CD4-positive, alpha-beta T cell (primary cell): ENCODE data around the gene CERK. TPM values are rescaled to one million over a fixed set of nuclear protein-coding genes. Genes with fewer than 3 reads are reported as not detected.

ENCODE experiments used
- ATAC-seq: fragments of 200-7000 bp; cut with Tn5 transposase; one replicate; pipeline ENCODE4 v1.10.0; 2022; ENCODE audit warnings: mild to moderate bottlenecking; ENCODE audit not compliant: poor library complexity
- CTCF ChIA-PET: fragments of 350-600 bp; sonication (Branson Sonifier 250); formaldehyde crosslinking; loops from one replicate; lab custom pipeline; 2021; ENCODE audit warnings: antibody characterized with exemption, inconsistent platforms; lab: Charles Lee
- POLR2A ChIA-PET: fragments of 350-600 bp; sonication (Branson Sonifier 250); formaldehyde crosslinking; loops from one replicate; lab custom pipeline; 2021; ENCODE audit warnings: antibody characterized with exemption, inconsistent platforms; lab: Charles Lee
- DNase-seq, 14 experiments: peaks; one replicate each; pipeline ENCODE4 v3.0.0-alpha.2; 2013 to 2020; ENCODE audit warnings: mixed read lengths in 2 of 14
- H3K27ac ChIP-seq, 2 donors: one replicate each; pipeline versions ENCODE4 v1.5.1 to v1.7.0; 2013; ENCODE audit warnings: low read length in 2 of 2, low read depth in 1 of 2, mild to moderate bottlenecking in 1 of 2
- H3K27me3 ChIP-seq, 2 experiments: 1 replicate in 1 of 2; 2 replicates in 1 of 2; pipeline versions ENCODE4 v1.6.1 to v1.7.0; 2013; ENCODE audit warnings: low read length in 2 of 2, control low read depth in 1 of 2, mild to moderate bottlenecking in 1 of 2, moderate library complexity in 1 of 2; ENCODE audit not compliant: insufficient read depth in 2 of 2, control insufficient read depth in 1 of 2
- H3K36me3 ChIP-seq: one replicate; pipeline ENCODE4 v1.6.1; 2013; ENCODE audit warnings: low read length, control low read depth; ENCODE audit not compliant: insufficient read depth
- H3K4me1 ChIP-seq: one replicate; pipeline ENCODE4 v1.6.1; 2013; ENCODE audit warnings: low read length, control low read depth; ENCODE audit not compliant: insufficient read depth
- H3K4me3 ChIP-seq: one replicate; pipeline ENCODE4 v1.5.1; 2013; ENCODE audit warnings: mild to moderate bottlenecking, low read length, moderate library complexity
- H3K9me3 ChIP-seq, 2 experiments: 1 replicate in 1 of 2; 2 replicates in 1 of 2; pipeline versions ENCODE4 v1.6.1 to v1.7.0; 2013; ENCODE audit warnings: low read length in 2 of 2, mild to moderate bottlenecking in 2 of 2, control low read depth in 1 of 2, moderate library complexity in 1 of 2; ENCODE audit not compliant: control insufficient read depth in 1 of 2, insufficient read depth in 1 of 2
- H3K27ac Mint-ChIP-seq: one replicate; pipeline ENCODE4 v1.8.0; 2020; ENCODE audit warnings: mixed read lengths
- H3K27me3 Mint-ChIP-seq: one replicate; pipeline ENCODE4 v1.8.0; 2021; ENCODE audit warnings: mixed read lengths
- H3K36me3 Mint-ChIP-seq: one replicate; pipeline ENCODE4 v1.8.0; 2021; ENCODE audit warnings: low read depth, mixed read lengths
- H3K4me1 Mint-ChIP-seq: one replicate; pipeline ENCODE4 v1.8.0; 2021; ENCODE audit warnings: low read depth, mixed read lengths
- H3K4me3 Mint-ChIP-seq: one replicate; pipeline ENCODE4 v1.8.0; 2020; ENCODE audit warnings: mild to moderate bottlenecking, mixed read lengths
- H3K9me3 Mint-ChIP-seq: one replicate; pipeline ENCODE4 v1.8.0; 2020; ENCODE audit warnings: mixed read lengths
- intact Hi-C, 2 experiments: fragments of 100-400 bp; cut with DNase I in 1 of 2; cut with micrococcal nuclease in 1 of 2; formaldehyde crosslinking; loops; one replicate each; pipeline versions ENCODE4 v1.15.1 to v1.9.0; 2023 to 2025; cut with DNase I, micrococcal nuclease
- total RNA-seq, 174 experiments: library from RNA in 2 of 174; stranded (reverse) in 2 of 174; gene quantifications; one replicate each; pipeline ENCODE4 v1.2.3 and lab custom pipeline; 2021 to 2026
- TF ChIP-seq, protein P1 (sequence below): fragments of 200-600 bp; IDR thresholded peaks from one replicate; pipeline ENCODE4 v1.8.0; 2022; ENCODE audit warnings: antibody characterized with exemption, mild to moderate bottlenecking

The CERK gene
- total RNA-seq, 2 experiments from 2014 or later, result 84.6 to 88.5 TPM

GRCh38 chr22:46741974-46742519 lies 4.0 kb upstream of the CERK start:
- ChIA-PET CTCF (interaction anchor here (0.5 to 4.6 kb wide), 3 partner anchors 17 to 62 kb away, joined by 3 to 58 read pairs (median 4); no protein-coding TSS in a partner anchor), POLR2A (interaction anchor here (2.2 kb wide), 1 partner anchor 20 kb away, joined by 9 read pairs; the partner anchor contains the start of gene TBC1D22A)
- Mint-ChIP-seq H3K27me3 (no peaks in the 10 kb centered on the region), H3K36me3 (peaks cover 10% of the 10 kb centered on the region), H3K27ac (peak overlapping the region; percentile 99), H3K9me3 (no peaks in the 10 kb centered on the region), H3K4me3 (no peak overlapping the region), H3K4me1 (peaks cover 24% of the 10 kb centered on the region)
- Histone ChIP-seq H3K4me1 (peaks cover 17% of the 10 kb centered on the region), H3K9me3 (peaks cover 0 to 7% of the 10 kb centered on the region in 2 experiments), H3K36me3 (no peaks in the 10 kb centered on the region), H3K27ac (no peak overlapping the region), H3K4me3 (no peak overlapping the region), H3K27me3 (no peaks in the 10 kb centered on the region)
- no peak for ATAC-seq
- no peak for DNase-seq
- intact Hi-C loops, result no loop called here
- TF ChIP-seq, protein P1, sequence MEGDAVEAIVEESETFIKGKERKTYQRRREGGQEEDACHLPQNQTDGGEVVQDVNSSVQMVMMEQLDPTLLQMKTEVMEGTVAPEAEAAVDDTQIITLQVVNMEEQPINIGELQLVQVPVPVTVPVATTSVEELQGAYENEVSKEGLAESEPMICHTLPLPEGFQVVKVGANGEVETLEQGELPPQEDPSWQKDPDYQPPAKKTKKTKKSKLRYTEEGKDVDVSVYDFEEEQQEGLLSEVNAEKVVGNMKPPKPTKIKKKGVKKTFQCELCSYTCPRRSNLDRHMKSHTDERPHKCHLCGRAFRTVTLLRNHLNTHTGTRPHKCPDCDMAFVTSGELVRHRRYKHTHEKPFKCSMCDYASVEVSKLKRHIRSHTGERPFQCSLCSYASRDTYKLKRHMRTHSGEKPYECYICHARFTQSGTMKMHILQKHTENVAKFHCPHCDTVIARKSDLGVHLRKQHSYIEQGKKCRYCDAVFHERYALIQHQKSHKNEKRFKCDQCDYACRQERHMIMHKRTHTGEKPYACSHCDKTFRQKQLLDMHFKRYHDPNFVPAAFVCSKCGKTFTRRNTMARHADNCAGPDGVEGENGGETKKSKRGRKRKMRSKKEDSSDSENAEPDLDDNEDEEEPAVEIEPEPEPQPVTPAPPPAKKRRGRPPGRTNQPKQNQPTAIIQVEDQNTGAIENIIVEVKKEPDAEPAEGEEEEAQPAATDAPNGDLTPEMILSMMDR, result no peak

GRCh38 chr22:46740910-46741780 lies 3.1 kb upstream of the CERK start:
- TF ChIP-seq, protein P1, result no peak
- intact Hi-C loops, result no loop called here
- Mint-ChIP-seq H3K9me3 (no peaks in the 10 kb centered on the region), H3K36me3 (peaks cover 16% of the 10 kb centered on the region), H3K27me3 (no peaks in the 10 kb centered on the region), H3K27ac (peak overlapping the region; percentile 99), H3K4me3 (peak overlapping the region; percentile 49), H3K4me1 (peaks cover 29% of the 10 kb centered on the region)
- no peaks in the 10 kb centered on the region for H3K27me3 ChIP-seq
- peaks cover 0 to 7% of the 10 kb centered on the region in 2 experiments for H3K9me3 ChIP-seq
- no peak overlapping the region for H3K4me3 ChIP-seq
- DNase-seq (no peak), ATAC-seq (no peak)
- H3K36me3 ChIP-seq, result no peaks in the 10 kb centered on the region
- POLR2A ChIA-PET, result interaction anchor here (2.2 to 3.1 kb wide), 4 partner anchors 8 to 50 kb away, joined by 9 to 78 read pairs (median 24); partner anchors contain the start of gene TBC1D22A
- H3K27ac ChIP-seq, result no peak overlapping the region
- CTCF ChIA-PET, result interaction anchor here (3.4 to 4.6 kb wide), 2 partner anchors 18 to 62 kb away, joined by 19 to 58 read pairs; no protein-coding TSS in a partner anchor
- peaks cover 26% of the 10 kb centered on the region for H3K4me1 ChIP-seq

DNA sequence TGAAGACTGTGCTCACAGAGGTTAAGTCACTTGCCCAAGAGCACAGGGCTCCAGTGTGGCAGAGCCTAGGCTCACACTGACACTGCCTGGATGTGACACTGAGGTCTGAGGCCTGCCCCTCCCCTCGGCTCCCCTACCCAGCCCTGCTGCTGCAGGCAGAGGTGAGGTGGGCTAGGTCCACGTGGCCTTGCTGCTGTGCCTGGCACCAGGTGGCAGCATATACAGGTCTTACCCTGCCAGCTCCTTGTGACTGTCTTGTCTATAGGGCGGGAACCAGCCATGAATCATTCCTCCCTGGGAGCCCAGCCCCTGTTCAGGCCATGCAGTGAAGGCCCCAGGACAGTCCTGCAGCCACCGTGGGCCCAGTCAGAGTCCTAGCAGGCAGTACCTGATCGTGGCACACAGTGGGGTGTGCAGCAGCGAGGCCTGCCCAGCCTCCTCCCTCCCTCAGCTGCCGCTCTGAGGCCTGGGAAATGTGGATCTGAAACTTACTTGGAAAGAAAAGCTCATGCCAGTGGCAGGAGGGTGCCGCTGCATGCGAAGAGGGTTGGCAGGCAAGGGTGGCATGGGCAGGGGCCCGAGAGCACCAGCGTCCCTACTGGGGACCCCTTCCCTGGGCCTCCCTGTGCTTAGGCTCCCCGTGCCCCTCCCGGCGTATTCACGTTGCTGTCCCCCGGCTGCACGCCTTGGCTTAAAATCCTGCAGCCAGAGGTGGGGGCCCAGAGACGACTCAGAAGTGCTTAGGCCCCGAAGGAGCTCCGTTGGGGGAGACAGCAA lies 1.2 kb upstream of the CERK start:
- Mint-ChIP-seq H3K27ac (peak overlapping the region; percentile 99), H3K27me3 (no peaks in the 10 kb centered on the region), H3K4me1 (peaks cover 46% of the 10 kb centered on the region), H3K4me3 (peak overlapping the region; percentile 98), H3K9me3 (no peaks in the 10 kb centered on the region), H3K36me3 (peaks cover 22% of the 10 kb centered on the region)
- ChIA-PET CTCF (interaction anchor here (0.6 to 4.6 kb wide), 12 partner anchors 10 to 67 kb away, joined by 3 to 58 read pairs (median 6); partner anchors contain the start of gene TBC1D22A), POLR2A (interaction anchor here (0.6 to 3.1 kb wide), 13 partner anchors 10 to 176 kb away, joined by 3 to 78 read pairs (median 4); partner anchors contain the start of gene TBC1D22A)
- Histone ChIP-seq H3K9me3 (peaks cover 0 to 7% of the 10 kb centered on the region in 2 experiments), H3K27ac (peak overlapping the region; percentile 76 to 77), H3K4me3 (peak overlapping the region; percentile 83), H3K27me3 (no peaks in the 10 kb centered on the region), H3K4me1 (peaks cover 44% of the 10 kb centered on the region), H3K36me3 (no peaks in the 10 kb centered on the region)
- DNase-seq (peak in 13 of 14 experiments; percentile 34 to 92 (median 75)), ATAC-seq (peak; percentile 80)
- TF ChIP-seq, protein P1, result peak; percentile 63
- intact Hi-C loops, result loop anchor here (1.0 to 2.0 kb wide), 7 partner anchors 10 to 176 kb away; partner anchors contain the start of gene TBC1D22A (in 1 of the 2)
